ENCODE results near the gene AGAP1.
A peak's percentile ranks its signal among the peaks of the same experiment; 100 is the strongest.

AGAP1 gene

DNA sequence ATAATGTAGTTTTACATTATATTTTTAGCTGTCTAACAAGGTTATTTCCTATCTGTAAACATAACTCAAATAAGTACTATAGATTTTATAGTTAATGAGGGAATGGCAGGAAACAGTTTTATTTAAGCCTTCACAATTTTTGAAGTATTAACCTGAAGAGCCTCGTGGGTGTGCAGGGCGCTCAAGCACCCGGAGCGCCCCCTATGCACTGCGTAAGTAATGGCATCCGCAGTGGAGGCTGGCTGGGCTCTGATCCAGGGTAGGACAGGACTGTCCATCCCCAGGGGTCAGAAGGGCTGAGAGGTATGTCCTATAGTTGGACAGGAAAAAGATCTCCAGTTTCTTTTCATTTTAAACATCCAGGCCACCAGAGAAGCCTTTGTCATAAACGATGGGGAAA, 682.6 kb downstream of the AGAP1 start:
- DNase-seq (ENCODE audit: low spot score): peak; percentile 45
- no peak overlapping the region for H3K27ac ChIP-seq
- TF ChIP-seq, protein P1, sequence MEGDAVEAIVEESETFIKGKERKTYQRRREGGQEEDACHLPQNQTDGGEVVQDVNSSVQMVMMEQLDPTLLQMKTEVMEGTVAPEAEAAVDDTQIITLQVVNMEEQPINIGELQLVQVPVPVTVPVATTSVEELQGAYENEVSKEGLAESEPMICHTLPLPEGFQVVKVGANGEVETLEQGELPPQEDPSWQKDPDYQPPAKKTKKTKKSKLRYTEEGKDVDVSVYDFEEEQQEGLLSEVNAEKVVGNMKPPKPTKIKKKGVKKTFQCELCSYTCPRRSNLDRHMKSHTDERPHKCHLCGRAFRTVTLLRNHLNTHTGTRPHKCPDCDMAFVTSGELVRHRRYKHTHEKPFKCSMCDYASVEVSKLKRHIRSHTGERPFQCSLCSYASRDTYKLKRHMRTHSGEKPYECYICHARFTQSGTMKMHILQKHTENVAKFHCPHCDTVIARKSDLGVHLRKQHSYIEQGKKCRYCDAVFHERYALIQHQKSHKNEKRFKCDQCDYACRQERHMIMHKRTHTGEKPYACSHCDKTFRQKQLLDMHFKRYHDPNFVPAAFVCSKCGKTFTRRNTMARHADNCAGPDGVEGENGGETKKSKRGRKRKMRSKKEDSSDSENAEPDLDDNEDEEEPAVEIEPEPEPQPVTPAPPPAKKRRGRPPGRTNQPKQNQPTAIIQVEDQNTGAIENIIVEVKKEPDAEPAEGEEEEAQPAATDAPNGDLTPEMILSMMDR (IDR thresholded peaks at IDR 0.05): no peak
- no peak overlapping the region for H3K4me3 ChIP-seq

DNA sequence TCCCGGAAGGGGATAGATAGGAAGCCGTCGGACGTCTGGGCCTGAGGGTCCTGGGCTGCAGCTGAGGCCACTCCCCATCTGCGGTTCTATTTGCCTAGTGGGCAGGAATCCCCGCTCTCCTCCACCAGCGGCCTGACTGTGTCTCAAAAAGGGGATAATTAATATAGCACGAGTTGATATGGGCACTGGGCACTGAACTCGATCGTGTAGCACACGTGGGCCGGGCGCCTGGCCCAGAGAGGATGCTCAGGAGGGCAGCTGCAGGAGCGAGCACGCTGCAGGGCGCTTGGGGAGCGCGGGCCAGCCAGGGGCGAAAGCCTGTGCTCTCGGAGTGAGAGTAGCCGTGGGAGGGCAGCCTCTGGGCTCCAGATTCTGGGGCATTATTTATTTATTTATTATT, 683.1 kb downstream of the AGAP1 start:
- Histone ChIP-seq H3K27ac (no peak overlapping the region), H3K4me3 (no peak overlapping the region)
- TF ChIP-seq, protein P1 (IDR thresholded peaks at IDR 0.05): no peak
- peak; percentile 47 for DNase-seq (ENCODE audit: low spot score)

DNA sequence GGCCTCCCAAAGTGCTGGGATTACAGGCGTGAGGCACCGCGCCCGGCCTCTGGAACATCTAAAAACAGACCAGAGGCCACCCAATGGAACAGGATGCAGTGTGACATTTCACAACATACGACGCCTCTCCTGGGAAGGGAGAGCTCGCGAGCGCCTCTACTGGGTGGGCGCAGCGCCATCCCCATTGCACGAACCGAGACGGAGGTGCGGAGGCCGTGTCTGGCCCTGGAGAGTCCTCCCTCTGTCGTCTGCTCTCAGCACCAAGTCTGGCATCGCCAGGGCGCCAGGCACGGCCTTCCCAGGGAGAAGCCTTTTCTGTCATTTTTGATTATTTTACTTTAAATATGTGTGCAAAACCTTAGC, 683.7 kb downstream of the AGAP1 start:
- TF ChIP-seq, protein P1 (IDR thresholded peaks at IDR 0.05): no peak
- H3K4me3 ChIP-seq: no peak overlapping the region
- DNase-seq (ENCODE audit: low spot score): peak; percentile 67

DNA sequence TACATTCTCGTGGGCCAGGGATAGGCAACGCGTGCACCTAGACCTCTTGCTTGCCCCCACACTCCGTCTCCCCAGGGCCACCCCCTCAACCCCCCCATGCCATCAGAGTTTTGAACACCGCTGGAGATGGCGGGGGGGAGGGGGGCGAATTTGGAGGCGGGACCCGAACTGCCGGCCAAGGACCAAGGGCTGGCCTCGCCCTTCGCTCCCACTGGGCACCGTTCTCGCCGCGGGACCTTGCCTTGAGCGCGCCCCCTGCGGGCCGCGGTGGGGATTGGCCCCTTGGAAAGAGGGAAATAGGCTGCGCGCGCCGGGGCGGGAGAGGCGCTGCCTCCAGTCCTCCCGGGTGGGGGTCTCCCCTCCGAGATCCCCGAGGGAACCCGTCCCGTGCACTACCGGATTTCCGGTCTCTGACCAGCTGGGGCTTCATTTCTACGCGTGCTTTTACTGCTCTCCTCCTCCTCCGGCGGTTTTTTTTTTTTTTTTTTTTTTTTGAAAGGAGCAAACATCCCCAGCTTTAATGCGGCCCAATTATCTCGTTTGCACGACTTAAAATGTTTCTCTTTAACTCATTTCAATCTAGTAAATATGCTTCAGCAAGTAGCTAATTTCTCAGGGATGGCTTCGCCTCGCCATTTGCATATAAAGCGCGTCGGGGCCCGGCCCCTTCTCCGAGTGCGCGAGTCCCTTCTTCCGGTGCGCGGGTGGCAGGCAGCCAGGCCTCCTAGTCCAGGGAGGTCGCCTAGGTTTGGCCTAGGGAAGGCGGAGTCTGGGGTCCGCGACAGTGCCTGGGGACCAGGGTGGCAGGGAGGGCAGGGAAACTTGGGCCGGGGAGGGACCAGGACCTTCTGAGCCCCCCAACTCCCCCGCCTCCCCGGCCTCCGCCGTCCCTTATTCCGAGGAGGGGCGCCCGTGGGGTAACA, 684.4 kb downstream of the AGAP1 start:
- DNase-seq (ENCODE audit: low spot score): peak; percentile 73
- Histone ChIP-seq H3K27ac (no peak overlapping the region), H3K4me3 (peak overlapping the region; percentile 57)
- TF ChIP-seq, protein P1 (IDR thresholded peaks at IDR 0.05): peak; percentile 72

More for the DNA sequence above, 683.7 kb downstream of the AGAP1 start:
- H3K27ac ChIP-seq: no peak overlapping the region

DNA sequence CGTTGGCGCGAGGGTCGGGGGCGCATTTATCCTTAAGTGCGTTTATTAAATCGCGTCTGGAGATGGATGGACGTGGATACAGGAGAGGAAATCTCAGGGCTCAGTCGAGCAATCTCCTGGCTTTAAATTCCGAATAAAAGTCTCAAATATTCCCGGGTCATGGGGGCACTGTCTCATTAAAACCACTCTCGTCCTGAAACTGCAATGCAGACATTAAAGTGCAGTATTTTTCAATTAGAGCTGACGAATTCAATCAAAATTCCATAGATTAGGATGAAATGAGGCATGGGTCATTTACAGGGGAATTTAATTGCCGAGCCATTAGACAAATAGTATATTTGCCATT, 685.0 kb downstream of the AGAP1 start:
- Histone ChIP-seq H3K27ac (no peak overlapping the region), H3K4me3 (peak overlapping the region; percentile 57)
- TF ChIP-seq, protein P1 (IDR thresholded peaks at IDR 0.05): no peak
- no peak for DNase-seq (ENCODE audit: low spot score)

DNA sequence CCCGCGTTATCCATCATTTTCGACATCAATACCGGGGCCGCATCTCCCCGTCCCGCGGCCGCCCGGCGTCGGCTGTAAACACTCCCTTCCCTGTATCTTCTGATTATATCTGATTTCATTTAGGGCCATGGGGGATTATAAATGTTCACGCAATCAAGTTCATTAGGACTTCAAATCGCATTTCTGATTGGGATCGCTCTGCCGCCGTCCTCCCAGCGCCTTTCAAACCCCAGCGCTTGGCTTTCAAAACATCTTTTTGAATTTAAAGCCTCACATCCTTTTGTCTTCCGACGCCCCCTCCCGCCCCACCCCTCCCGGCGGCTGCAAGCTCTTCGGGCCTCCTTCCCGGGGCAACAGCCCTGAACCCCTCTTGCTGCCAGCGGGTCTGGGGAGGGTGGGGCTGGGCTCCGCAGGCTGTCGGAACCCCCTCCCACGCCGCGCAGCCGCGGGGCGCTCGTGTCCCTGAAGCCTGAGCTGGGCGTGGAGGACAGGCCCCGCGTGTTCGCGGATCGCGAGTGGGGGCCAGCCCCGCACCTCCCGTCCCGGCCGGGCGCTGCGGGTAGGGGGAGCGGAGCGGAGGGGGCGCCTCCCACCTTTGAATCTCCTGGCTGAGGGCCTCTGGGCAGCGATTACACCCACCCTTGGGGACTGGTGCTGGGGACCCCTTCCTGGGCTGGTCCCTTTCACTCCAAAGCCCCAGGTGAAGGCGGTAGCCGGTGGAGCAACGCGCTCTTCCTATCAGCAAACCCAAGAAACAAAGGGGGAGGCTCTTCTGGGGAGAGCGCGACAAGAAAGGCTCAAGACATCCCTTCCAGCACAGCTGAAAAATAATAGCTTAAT, 685.6 kb downstream of the AGAP1 start:
- Histone ChIP-seq H3K4me3 (peak overlapping the region; percentile 57), H3K27ac (no peak overlapping the region)
- TF ChIP-seq, protein P1 (IDR thresholded peaks at IDR 0.05): no peak
- DNase-seq (ENCODE audit: low spot score): peak; percentile 40
